ENCODE data around the gene TMEM128.

TMEM128 gene

GRCh38 chr4:4274226-4274625, 26.2 kb upstream of the TMEM128 start:
- DNase-seq (ENCODE audit: low read depth) = no peak
- TF ChIP-seq CTCF (IDR thresholded peaks at IDR 0.05; ENCODE audit: low read depth, low read length) (no peak), MAX (IDR thresholded peaks at IDR 0.05; ENCODE audit: low read depth, low read length) (no peak), POLR2A (IDR thresholded peaks at IDR 0.05; ENCODE audit: extremely low read depth, insufficient read length) (no peak), MYC (IDR thresholded peaks at IDR 0.05; ENCODE audit: low read depth, low read length) (no peak)
- no peak overlapping the region for H3K4me3 ChIP-seq (ENCODE audit: low read depth, low read length)

GRCh38 chr4:4271912-4272311, 23.9 kb upstream of the TMEM128 start:
- no peak overlapping the region for H3K4me3 ChIP-seq (ENCODE audit: low read depth, low read length)
- peak; percentile 35 for DNase-seq (ENCODE audit: low read depth)
- no peak for TF ChIP-seq MYC (IDR thresholded peaks at IDR 0.05; ENCODE audit: low read depth, low read length)
- TF ChIP-seq CTCF (IDR thresholded peaks at IDR 0.05; ENCODE audit: low read depth, low read length) = no peak
- TF ChIP-seq MAX (IDR thresholded peaks at IDR 0.05; ENCODE audit: low read depth, low read length) = no peak
- TF ChIP-seq POLR2A (IDR thresholded peaks at IDR 0.05; ENCODE audit: extremely low read depth, insufficient read length) = no peak

GRCh38 chr4:4270529-4270928, 22.5 kb upstream of the TMEM128 start:
- TF ChIP-seq POLR2A (IDR thresholded peaks at IDR 0.05; ENCODE audit: extremely low read depth, insufficient read length) (no peak), MYC (IDR thresholded peaks at IDR 0.05; ENCODE audit: low read depth, low read length) (no peak), CTCF (IDR thresholded peaks at IDR 0.05; ENCODE audit: low read depth, low read length) (no peak), MAX (IDR thresholded peaks at IDR 0.05; ENCODE audit: low read depth, low read length) (no peak)
- peak; percentile 27 for DNase-seq (ENCODE audit: low read depth)

GRCh38 chr4:4269856-4270255, 21.8 kb upstream of the TMEM128 start:
- no peak overlapping the region for H3K4me3 ChIP-seq (ENCODE audit: low read depth, low read length)
- peak; percentile 31 for DNase-seq (ENCODE audit: low read depth)
- TF ChIP-seq MYC (IDR thresholded peaks at IDR 0.05; ENCODE audit: low read depth, low read length) = no peak
- TF ChIP-seq MAX (IDR thresholded peaks at IDR 0.05; ENCODE audit: low read depth, low read length) = no peak
- no peak for TF ChIP-seq POLR2A (IDR thresholded peaks at IDR 0.05; ENCODE audit: extremely low read depth, insufficient read length)
- no peak for TF ChIP-seq CTCF (IDR thresholded peaks at IDR 0.05; ENCODE audit: low read depth, low read length)

More at GRCh38 chr4:4270529-4270928, 22.5 kb upstream of the TMEM128 start:
- no peak overlapping the region for H3K4me3 ChIP-seq (ENCODE audit: low read depth, low read length)

GRCh38 chr4:4269331-4269731, 21.3 kb upstream of the TMEM128 start:
- no peak for DNase-seq (ENCODE audit: low read depth)
- TF ChIP-seq MYC (IDR thresholded peaks at IDR 0.05; ENCODE audit: low read depth, low read length) (no peak), POLR2A (IDR thresholded peaks at IDR 0.05; ENCODE audit: extremely low read depth, insufficient read length) (no peak), MAX (IDR thresholded peaks at IDR 0.05; ENCODE audit: low read depth, low read length) (no peak), CTCF (IDR thresholded peaks at IDR 0.05; ENCODE audit: low read depth, low read length) (no peak)

GRCh38 chr4:4268776-4269175, 20.8 kb upstream of the TMEM128 start:
- TF ChIP-seq MAX (IDR thresholded peaks at IDR 0.05; ENCODE audit: low read depth, low read length) = no peak
- no peak for TF ChIP-seq POLR2A (IDR thresholded peaks at IDR 0.05; ENCODE audit: extremely low read depth, insufficient read length)
- no peak for TF ChIP-seq CTCF (IDR thresholded peaks at IDR 0.05; ENCODE audit: low read depth, low read length)
- no peak for TF ChIP-seq MYC (IDR thresholded peaks at IDR 0.05; ENCODE audit: low read depth, low read length)
- no peak for DNase-seq (ENCODE audit: low read depth)
- H3K4me3 ChIP-seq (ENCODE audit: low read depth, low read length) = no peak overlapping the region

More at GRCh38 chr4:4269331-4269731, 21.3 kb upstream of the TMEM128 start:
- no peak overlapping the region for H3K4me3 ChIP-seq (ENCODE audit: low read depth, low read length)
